GM21619 (cell line): Measurements from ENCODE around the gene PDXDC1.
"Not testable (repeated sequence)": the region's sequence is repeated elsewhere in the genome, so short reads cannot be mapped to it uniquely, and the experiment has no call there.

Experiments used
- ATAC-seq: cut with Tn5 transposase; IDR thresholded peaks from one replicate; pipeline ENCODE4 v1.9.1; 2021; ENCODE audit not compliant: unreplicated experiment

Gene PDXDC1

DNA sequence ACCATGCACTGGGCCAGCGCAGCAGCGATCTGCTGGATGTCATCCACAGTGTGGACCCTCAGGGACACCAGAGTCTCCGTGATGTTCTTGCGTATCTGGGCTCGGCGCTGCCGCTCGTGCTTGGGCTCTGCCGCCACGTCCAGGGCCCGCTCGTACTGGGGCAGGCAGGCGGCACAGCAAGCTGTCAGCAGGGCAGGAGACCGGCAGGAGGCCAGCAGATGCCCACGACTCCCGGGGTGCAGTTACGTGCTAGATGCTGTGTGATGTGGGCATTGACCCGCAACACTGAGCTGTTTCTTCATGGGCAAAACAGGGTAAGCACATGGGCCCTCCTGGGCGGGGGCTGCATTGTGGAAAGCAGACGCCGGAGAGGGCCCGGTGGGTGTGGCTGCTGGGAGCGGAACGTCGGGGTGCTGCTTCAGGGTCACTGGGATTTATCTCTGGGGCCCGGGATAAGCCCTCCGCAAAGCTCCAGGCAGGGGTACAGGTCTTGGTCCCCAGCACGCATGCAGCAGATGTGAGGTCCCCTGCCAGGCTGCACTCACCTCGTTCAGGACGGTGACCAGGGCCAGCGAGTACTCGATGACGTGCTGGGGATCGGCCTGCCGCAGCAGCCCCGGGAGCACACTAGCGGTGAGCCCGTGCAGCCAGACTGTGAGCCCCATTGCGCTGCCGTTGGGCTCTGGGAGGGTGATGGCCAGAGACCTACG, 158.0 kb downstream of the PDXDC1 start:
- ATAC-seq: not testable (repeated sequence)

DNA sequence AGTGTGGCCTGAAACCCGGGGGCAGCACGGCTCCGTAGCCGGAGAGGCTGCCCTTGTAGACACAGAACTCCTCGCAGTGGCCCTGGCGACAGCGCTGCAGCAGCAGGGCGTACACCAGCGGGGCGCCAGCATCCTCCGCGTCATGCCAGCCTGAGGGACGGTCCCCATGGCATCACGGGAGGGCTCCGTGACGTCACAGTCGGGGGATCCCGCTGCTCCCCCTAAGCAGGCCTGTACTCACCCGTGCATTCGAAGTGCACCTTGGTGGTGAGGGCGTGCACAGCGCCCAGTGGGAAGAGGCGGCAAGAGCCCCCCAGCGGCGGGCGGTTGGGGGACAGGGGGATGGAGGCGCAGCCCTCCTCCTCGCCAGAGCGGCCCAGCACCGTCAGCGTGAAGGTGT, 158.7 kb downstream of the PDXDC1 start:
- not testable (repeated sequence) for ATAC-seq

DNA sequence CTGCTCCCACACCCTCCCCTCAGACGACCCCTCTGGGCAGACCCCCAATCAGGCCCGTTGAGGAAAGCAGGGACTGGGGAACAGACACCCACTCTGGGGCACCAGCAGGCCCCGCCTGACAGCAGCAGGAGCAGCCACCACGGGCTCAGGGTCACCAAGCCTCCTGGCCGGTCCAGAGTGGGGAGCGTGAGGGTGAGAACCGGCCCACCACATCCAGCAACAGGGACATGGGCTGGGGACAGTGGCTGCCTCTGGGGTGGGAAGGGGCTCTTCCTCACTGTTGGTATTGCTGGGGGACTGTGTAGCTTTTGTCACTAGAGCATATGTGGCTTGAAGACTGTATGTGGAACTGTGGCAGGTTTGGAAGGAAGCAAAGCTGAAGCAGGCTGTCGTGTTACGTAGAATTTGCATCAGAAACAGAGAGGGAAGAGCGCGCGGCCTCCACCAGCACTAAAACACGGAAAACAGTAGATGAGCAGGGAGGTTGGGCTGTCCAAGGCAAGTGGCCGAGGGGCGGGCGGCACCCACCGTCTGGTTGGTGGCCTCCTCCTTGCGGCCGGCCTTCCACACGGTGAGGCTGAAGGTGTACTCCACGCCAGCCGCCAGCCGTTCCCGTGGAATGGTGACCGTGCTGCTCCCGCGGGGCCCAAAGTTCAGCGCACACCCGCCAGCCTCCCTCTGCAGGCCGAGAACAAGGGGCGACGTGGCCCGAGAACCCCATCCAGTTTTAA, 160.1 kb downstream of the PDXDC1 start:
- not testable (repeated sequence) for ATAC-seq

- not testable (repeated sequence) for ATAC-seq
Observed at GRCh38 chr16:15135483-15136360, 160.9 kb downstream of the PDXDC1 start.

DNA sequence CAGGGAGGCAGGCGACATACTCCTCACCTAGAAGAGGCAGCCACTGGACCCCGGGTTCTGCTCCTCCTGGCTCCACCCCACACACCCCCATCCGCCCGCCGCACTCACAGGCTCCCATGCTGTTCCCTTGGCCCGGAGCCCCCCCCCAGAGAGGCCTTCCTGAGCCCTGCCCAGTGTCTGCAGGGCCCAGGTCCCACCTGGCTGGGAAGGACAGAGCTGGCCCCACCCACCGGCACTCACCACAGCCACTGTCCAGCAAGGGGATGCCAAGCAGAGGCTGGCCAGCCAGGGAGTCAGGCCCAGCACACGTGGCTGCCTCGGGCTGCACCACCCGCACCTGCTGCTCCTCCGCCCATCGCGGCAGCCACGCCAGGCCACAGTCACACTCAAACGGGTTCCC, 162.7 kb downstream of the PDXDC1 start:
- ATAC-seq: not testable (repeated sequence)

DNA sequence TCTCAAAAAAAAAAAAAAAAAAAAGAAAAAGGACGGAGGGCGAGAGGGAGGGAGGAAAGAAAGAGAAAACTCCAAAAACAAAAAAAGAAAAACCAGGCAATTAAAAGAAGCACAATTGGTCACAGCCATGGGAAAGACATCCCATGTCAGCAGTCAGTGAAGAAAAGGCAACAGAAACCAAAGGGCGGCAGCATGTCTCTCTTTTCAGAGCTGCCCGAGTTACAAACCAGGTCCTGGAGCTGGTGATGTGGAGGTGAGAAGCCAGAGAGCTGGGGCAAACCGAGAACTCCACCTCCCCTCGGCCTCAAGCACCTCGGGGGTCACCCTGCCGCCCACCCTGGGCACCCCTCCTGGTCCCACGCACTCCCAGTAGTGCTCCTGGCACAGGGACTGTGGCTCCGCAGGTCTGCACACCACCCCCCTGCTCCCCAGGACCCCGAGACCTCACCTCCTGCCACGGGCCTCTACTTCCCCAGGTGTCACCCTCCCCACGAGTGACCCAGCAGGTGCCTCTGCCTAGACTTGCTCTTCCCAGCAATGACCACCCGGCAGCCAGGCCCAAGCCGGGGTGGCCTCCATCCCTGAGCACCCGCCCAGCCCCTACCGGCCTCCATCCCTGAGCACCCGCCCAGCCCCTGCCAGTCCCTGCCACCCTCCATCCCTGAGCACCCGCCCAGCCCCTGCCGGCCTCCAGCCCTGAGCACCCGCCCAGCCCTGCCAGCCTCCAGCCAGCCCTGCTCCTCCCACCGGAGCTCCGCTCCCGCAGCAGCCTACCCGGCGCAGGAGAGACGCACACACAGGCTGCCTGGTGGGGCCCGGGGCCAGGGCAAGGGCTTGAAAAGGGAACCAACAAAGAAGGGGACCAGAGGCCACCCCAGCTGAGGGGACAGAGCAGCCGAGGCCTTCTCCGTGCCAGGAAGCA, 165.9 kb downstream of the PDXDC1 start:
- not testable (repeated sequence) for ATAC-seq

DNA sequence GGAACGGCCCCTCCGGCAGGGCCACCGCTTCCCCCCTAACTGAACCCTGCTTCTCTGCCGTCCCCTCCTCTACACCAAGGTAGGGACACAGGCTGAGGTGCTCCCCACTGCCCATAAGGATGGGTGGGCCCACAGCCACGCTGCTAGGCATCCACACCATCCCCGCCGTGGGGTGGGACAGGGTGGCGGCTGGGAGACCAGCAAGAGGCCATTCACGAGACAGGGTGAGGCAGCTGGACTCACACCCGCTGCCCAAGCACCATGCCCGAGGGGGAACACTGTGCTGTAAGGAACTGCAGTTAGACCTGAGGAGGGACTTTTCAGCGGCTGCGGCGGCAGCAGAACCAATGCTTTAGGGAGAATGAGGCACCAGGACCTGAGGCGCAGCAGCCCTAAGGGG, 166.8 kb downstream of the PDXDC1 start:
- no peak for ATAC-seq

- ATAC-seq: not testable (repeated sequence)
Observed at GRCh38 chr16:15142107-15142890, 167.5 kb downstream of the PDXDC1 start.

DNA sequence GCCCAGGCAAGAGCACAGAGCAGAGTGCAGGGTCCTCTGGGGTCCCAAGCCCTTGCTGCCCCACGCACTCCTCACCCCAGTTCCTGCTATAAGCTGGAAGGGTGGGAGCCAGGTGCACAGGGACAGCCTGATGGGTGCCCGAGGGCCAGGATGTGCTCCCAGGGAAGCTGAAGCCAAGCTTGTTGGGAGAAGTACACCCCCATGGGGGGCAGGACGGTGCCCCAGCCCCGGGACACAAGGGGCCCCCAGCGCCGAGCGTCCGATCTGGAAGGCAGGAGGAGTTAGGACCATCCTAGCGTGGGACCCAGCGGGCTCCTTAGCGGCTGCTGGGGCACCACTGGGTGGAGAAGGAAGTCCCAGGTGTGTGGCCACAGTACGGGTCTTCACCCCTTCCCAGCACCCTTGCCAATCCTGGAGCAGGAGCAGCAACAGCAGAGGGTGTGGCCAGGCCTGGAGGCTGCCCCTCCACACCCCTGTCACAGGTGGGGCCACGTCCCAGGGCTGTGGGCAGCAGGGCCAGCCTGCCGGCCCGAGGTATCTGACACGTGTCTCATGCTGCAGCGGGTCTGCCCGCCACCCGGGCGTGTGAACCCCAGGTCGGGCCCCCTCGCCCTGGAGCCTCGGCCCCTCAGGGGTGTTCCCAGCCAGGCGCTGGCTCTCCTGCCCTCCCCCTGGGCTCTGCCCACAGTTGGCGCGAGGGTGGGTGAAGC, 168.2 kb downstream of the PDXDC1 start:
- not testable (repeated sequence) for ATAC-seq

DNA sequence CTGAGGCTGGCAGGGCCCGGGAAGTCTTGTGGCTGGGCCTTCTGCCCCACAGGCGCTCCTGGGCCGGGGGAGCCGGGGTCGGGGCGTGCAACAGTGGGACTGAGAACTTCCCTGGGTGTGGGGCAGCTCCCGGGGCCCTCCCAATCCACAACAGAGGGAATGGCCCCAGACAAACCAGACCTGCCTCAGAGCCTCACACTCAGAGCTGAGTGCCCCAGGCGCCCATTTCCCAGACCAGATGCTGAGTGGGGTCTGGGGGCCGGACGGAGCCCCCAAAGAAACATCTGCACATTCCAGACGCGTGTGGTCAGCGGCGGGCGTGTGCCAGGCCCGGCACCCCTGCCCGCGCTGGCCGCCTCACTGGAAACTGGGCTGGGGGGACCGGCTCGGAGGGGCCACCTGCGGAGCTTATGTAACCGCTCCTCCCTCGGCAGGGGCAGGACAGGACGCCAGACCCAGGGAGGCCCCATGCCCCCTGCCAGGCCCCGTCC, 168.8 kb downstream of the PDXDC1 start:
- not testable (repeated sequence) for ATAC-seq

- ATAC-seq: not testable (repeated sequence)
Observed at GRCh38 chr16:15144092-15144631, 169.3 kb downstream of the PDXDC1 start.

DNA sequence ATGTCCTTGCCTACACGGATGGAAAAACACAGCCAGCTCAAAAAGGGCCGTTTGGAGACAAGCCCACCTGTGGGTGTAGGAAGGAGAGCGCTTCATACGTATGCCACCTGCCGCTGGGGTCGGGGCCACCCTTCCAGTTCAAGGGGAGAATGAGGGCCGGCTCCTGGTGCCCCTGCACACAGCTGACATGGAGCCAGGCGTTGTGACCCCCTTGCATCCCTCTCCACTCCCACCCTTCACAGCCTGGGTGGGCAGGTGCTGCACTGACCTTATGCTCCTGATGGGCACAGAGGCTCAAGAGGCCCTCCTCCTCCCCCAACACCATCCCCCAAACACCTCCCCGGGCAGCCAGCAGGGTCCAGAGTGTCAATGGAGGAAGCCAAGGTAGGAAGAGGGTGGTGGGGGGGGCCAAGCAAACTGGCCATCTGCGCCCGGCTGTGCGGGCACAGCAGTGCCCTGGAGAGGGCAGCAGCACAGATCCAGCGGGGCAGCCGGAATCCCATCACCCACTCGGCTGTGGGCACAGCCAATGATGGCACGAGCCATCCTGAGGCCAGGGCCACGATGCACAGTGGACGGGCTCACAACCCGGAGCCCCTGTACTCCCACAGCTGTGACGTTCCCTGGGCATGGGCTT, 170.1 kb downstream of the PDXDC1 start:
- ATAC-seq: not testable (repeated sequence)

GRCh38 chr16:15145418-15146263, 170.8 kb downstream of the PDXDC1 start:
- ATAC-seq: not testable (repeated sequence)

DNA sequence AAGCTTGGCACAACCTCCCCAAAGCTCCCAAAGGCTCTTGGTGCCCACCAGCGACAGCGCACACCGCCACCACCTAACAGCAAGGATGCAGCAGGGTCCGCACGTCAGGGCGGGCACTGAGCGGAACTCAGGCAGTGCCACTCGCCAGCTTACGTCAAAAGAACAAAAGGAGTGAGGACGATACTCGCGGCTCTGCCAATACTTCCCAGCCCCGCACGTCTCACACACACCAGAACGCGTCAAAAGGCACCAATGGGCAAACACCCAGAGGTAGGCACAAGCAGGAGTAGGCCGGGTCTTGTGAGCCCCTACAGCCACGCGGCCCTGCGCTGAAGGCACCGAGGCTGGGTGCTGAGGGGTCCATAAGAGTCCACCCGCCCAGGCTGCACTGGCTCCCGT, 171.4 kb downstream of the PDXDC1 start:
- not testable (repeated sequence) for ATAC-seq

DNA sequence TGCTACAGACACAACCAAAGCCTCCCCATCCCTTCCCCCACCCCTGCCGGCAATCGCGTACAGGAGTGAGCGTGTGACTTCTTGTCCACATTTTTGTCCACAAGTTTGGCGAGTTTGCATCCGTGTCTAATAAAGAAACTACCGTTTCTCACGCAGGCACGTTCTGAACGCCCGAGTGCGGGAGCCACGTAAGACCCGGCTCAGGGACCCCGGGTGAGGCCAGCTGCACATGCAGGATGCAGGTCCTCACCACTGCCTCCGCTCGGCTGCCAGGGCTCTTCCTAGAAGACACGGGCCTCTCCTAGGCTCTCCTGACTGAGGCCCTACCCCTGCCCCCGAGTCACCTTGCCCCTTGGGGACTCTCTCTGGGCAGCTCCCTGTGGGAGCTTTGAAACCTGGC, 174.0 kb downstream of the PDXDC1 start:
- not testable (repeated sequence) for ATAC-seq

GRCh38 chr16:15149260-15149659, 174.4 kb downstream of the PDXDC1 start:
- ATAC-seq: not testable (repeated sequence)

DNA sequence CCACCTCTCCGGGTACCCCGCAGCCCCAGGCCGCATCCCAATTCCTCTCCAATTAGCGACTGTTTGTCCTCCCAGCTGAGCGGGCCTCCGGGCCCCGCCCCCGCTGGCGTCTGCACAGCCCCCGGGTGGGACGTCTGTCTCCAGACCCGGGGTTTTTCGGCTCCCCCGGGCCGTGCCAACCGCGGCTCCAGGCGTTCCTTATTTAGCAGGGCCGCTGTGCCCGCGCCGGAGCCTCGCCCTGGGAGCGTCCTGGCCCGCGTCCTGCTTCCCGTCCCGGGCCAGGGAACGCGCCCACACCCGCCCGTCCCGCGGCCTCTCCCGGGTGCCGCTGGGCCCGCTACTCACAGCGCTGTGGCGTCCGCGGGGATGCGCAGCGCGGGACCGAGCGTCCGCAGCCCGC, 179.2 kb downstream of the PDXDC1 start:
- ATAC-seq: not testable (repeated sequence)
